ENCODE measurements around the gene RPE65. TPM values are rescaled to one million over a fixed set of nuclear protein-coding genes. Genes with fewer than 3 reads are reported as not detected.
A peak's percentile ranks its signal among the peaks of the same experiment; 100 is the strongest.
"Not testable (repeated sequence)": the region's sequence is repeated elsewhere in the genome, so short reads cannot be mapped to it uniquely, and the experiment has no call there.

RPE65 gene
- total RNA-seq, 1 experiment from 2014 or later, result not detected

- no peak for DNase-seq (ENCODE audit: low read depth)
Measured at GRCh38 chr1:68453060-68453670, 3.4 kb upstream of the RPE65 start.

DNA sequence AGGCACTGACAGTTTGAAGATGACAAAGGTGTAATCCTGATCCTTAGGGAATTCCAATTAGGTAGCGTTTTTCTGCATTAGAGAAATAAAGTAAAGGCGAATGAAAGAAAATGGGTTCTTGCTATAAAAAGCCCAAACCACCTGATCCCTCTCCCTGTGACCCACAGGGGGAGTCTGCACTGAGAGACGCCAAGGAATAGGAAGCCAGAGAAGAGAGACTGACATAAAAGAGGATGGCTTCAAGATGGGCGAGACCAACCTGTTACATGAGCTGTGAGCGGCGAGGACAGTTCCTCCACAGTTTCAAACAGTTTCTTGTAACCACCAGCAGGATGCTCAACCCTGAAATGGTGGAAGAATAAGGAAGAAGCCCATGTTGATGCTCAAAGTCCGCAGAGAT, 1.4 kb downstream of the RPE65 start:
- DNase-seq (ENCODE audit: low read depth), result no peak

DNA sequence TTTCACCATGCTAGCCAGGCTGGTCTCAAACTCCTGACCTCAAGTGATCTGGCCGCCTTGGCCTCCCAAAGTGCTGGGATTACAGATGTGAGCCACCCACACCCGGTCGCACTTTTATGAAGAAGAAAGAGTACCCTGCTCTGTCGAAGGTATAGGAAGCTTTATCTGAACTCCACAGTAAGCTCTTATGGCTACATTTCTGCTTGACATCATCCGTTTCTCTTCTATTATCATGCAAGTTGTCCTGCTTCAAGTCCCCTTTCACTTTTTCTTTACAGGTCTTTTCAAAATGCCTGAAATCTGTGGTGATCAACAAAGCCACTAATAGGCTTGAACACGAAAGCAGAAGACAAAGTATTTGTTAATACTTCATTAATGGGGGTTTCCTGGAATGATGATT, 4.0 kb downstream of the RPE65 start:
- DNase-seq (ENCODE audit: low read depth), result no peak

- peak; percentile 78 for DNase-seq (ENCODE audit: low read depth)
Measured at GRCh38 chr1:68442822-68443556, 6.8 kb downstream of the RPE65 start.

DNA sequence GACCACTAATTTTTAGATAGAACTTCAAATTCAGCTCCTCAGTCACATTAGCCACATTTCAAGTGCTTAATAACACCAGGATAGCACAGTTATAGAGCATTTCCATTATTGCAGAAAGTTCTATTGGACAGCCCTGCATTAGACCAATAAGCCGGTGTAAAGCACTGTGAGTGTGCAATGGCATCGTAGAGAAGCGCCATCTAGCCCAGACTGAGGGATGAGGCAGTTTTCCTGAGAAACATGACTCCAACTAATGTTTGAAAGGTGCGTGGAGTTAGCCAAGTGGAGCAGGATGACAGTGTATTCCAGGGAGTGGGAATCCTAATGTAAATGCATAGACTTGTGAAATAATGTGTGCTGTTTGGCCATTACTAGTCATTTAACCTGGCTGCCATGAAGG, 7.7 kb downstream of the RPE65 start:
- DNase-seq (ENCODE audit: low read depth), result peak; percentile 16

DNA sequence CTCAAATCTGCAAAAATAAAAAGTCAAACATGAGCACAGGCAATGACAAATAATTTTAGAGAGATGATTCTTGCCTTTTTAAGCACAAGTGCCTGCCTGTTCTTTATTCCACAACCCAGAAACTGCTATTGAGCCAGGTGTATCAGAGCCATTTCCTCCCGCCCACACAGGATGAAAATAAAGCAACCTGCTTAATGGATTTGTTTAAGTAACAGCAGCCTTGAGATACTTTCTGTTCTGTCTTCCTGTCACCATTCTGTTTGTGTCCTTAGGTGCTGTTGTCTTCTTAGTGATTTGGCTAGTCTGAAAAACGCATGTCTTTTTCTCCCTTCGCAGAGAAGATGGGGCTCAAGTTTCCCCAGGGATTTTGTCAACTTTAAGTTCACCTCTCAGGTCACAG, 11.4 kb downstream of the RPE65 start:
- DNase-seq (ENCODE audit: low read depth), result no peak

- DNase-seq (ENCODE audit: low read depth), result no peak
Measured at GRCh38 chr1:68433395-68433794, 16.4 kb downstream of the RPE65 start.

DNA sequence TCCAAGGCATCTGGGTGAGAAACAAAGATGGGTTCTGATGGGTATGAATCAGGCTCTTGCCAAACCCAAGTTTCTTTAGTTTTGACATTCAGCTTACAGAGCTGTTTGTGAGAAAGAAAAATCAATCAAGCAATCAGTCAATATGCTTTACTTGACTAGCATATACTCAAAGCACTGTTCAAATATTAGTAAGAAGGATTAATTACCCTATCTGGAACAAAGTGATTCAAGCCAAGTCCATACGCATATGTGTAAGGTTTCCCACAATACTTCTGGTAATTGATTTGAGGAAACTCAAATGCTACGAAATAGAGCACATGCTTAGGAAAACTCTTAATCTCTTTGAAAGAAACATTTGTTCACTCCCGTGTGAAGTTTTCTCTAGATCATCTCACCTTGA, 18.7 kb downstream of the RPE65 start:
- no peak for DNase-seq (ENCODE audit: low read depth)

DNA sequence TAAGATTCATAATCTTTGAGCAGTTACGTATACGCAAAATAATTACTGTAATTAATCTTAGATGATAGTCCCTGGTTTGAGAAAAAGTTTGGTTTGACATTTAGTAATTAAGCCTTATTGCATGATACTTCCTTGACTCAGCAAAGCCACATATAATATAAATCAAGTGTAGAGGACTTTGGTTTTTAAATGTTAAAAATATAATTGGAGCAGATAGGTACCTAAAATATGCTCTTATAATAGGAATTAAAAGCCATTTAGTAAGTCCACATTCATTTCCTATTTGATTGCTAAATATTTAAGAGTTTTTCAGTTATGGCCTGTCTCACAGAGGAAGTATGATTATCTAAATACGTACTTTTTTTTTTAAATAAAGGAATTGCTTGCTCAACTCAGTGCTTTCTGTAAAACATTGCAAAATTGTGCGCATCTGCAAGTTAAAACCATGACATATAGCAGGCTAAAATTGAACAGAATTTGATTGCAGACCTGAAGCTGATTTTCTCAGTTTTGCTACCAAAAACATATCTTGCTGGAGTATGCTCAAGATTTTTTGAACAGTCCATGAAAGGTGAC, 20.4 kb downstream of the RPE65 start:
- DNase-seq (ENCODE audit: low read depth), result no peak

DNA sequence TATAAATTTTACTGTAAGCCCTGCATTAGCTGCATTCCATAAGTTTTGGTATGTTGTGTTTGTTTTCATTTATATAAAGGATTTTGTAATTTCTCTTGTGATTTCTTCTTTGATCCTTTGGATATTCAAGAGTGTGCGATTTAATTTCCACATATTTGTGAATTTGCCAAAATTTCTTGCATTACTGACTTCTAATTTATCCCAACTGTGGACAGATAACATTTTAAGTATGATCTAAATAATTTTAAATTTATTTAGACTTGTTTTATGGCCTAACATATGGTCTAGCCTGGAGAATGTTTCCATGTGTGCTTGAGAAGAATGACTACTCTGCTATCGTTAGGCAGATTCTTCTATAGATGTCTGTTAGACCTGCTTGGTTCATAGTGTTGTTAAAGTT, 23.2 kb downstream of the RPE65 start:
- no peak for DNase-seq (ENCODE audit: low read depth)

DNA sequence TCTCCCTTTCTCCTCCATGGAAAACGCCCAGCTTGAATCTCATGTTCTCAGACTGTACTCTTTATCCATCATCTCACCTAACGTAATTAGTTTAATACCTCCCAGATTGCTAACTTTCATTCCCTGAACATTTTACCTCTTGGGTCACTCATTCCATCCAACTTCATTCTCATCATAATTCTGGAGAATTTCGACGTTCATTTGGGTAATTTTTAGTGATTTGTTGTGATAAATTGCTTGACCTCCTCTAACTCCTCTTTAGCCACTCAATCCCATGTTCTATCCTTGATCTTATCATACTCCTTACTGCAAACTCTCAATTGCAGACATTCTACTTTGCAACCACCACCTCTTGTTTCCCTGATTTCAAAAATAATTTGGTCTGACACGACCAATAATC, 28.4 kb downstream of the RPE65 start:
- no peak for DNase-seq (ENCODE audit: low read depth)

DNA sequence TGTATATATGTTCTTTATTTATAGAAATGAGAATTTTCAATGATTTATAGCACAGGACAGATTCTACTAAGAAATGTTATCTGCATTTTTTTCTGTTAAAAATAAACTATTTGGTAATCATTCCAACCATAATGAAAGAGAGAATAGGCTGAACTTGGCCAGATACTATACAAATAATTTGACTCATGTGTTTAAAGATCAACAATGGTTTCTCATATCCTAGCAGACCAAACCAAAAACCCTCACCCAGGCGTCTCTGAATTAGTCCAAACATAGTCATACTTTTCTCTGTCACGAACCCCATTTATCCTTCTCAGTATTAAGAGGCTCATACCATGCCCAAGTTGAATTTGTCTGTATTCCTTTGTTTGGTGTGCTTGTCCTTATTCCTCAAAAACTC, 40.3 kb downstream of the RPE65 start:
- no peak for DNase-seq (ENCODE audit: low read depth)

GRCh38 chr1:68401506-68401905, 48.2 kb downstream of the RPE65 start:
- no peak for DNase-seq (ENCODE audit: low read depth)

DNA sequence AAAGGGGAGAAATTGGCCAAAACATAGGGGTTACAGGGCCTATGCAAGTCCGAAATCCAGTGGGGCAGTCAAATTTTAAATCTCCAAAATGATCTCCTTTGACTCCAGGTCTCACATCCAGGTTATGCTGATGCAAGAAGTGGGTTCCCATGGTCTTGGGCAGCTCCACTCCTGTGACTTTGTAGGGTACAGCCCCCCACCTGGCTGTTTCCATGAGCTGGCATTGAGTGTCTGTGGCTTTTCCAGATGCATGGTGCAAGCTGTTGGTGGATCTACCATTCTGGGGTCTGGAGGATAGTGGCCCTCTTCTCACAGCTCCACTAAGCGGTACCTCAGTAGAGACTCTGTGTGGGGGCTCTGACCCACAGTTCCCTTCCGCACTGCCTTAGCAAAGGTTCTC, 54.2 kb downstream of the RPE65 start:
- not testable (repeated sequence) for DNase-seq (ENCODE audit: low read depth)

- not testable (repeated sequence) for DNase-seq (ENCODE audit: low read depth)
Measured at GRCh38 chr1:68392474-68392873, 57.3 kb downstream of the RPE65 start.

GRCh38 chr1:68385798-68386524, 63.8 kb downstream of the RPE65 start:
- peak; percentile 25 for DNase-seq (ENCODE audit: low read depth)

GRCh38 chr1:68384872-68385411, 64.8 kb downstream of the RPE65 start:
- DNase-seq (ENCODE audit: low read depth), result peak; percentile 95

DNA sequence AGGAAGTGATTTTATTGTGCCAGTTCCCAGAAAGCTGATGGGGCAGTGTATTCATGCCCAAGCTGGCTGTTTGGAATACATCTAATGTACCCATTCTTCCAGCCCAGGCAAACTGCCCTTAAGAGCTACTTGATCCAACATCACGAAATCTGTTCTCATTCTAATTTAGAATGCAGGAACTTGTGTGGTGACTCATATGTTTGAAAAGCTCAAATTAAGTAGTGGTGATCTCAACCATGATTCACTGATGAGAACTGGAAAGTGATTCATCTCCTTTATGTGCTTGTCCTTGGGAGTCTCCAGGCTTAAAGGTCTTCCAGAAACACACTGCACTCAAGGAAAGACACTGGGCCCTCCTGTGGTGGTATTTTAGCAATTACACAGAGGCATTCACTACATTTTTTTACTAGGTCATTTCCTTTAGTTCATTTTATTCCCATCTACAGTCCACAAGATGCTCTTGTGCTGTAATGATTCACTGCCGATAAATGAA, 65.4 kb downstream of the RPE65 start:
- DNase-seq (ENCODE audit: low read depth), result peak; percentile 100

DNA sequence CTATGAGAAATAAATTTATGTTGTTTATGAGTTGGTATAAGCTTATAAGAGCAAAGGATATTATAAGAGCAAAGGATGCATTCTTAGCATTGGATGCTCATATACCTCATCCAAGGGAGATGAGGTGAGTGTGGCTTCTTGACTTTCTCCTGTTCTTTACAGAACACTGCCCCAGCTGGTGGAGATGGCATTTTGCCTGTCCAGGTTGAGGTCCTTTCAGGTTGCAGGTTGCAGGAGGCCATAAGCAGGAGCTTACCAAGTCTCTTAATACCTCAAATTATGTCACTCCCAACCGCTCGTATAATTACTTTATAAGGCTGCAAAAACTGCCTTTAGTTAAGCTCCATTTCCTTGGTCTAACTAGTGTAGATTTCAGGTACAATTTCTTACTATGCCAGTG, 66.7 kb downstream of the RPE65 start:
- peak; percentile 28 for DNase-seq (ENCODE audit: low read depth)

DNA sequence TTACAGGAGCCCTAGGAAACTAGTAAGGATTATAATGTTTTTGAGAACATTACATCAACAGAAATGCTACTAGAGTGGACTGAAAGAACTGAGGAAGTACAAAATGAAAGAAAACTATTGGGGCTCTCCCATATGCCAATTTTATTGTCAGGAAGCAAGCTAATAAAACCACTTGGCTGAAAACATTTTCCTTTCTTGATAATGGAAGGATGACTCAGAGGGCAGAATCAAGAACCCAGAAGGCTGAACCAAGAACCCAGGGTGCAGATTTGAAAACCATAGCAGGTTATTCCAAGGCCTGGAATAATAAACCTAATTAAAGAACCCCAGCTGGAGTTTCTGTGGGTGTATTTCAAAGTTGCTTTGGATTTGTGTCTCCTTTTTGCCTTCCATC, 70.7 kb downstream of the RPE65 start:
- DNase-seq (ENCODE audit: low read depth), result peak; percentile 22
